ENCODE results near the gene ING3.
A peak's percentile ranks its signal among the peaks of the same experiment; 100 is the strongest.

GRCh38 chr7:120981888-120982615, 31.5 kb downstream of the ING3 start:
- no peak for TF ChIP-seq TAF7 (optimal IDR thresholded peaks at IDR 0.05; ENCODE audit: borderline replicate concordance, low read depth, low read length)
- no peak for TF ChIP-seq SIX5 (IDR thresholded peaks at IDR 0.05; ENCODE audit: low read depth, low read length)
- TF ChIP-seq CREB1 (IDR thresholded peaks at IDR 0.05): no peak
- TF ChIP-seq CTCF (IDR thresholded peaks at IDR 0.05; ENCODE audit: control extremely low read depth in 1 of 3, insufficient read depth in 1 of 3, low read depth in 1 of 3, low read length in 3 of 3): peak; percentile 16 to 43 (median 29)
- TF ChIP-seq EP300 (IDR thresholded peaks at IDR 0.05; ENCODE audit: borderline replicate concordance in 1 of 2, low read depth in 2 of 2, low read length in 2 of 2): no peak
- no peak for TF ChIP-seq PHF8 (conservative IDR thresholded peaks at IDR 0.05; ENCODE audit: low read depth, low read length)
- TF ChIP-seq ZNF274 (IDR thresholded peaks at IDR 0.05; ENCODE audit: borderline replicate concordance, extremely low read depth, low read length): no peak
- TF ChIP-seq NRF1 (IDR thresholded peaks at IDR 0.05; ENCODE audit: low read depth, low read length): no peak
- TF ChIP-seq TCF12 (IDR thresholded peaks at IDR 0.05; ENCODE audit: low read depth, low read length): no peak
- no peak for TF ChIP-seq CHD1 (IDR thresholded peaks at IDR 0.05; ENCODE audit: low read depth, low read length)
- TF ChIP-seq EZH2 (IDR thresholded peaks at IDR 0.05; ENCODE audit: low read depth, low read length, severe bottlenecking): no peak
- no peak for TF ChIP-seq CEBPB (IDR thresholded peaks at IDR 0.05; ENCODE audit: low read depth, low read length)
- no peak for TF ChIP-seq POLR2A (IDR thresholded peaks at IDR 0.05; ENCODE audit: control extremely low read depth in 1 of 2, low read depth in 2 of 2, low read length in 2 of 2)
